Stimulated activated CD8-positive, alpha-beta memory T cell treated with anti-CD3 and anti-CD28 coated beads, Interleukin-4, amount 100 ng/mL, for 24 hours (primary cell): ENCODE results near the gene DPM1.
"Not testable (repeated sequence)": the region's sequence is repeated elsewhere in the genome, so short reads cannot be mapped to it uniquely, and the experiment has no call there.

ENCODE experiments used
- DNase-seq: peaks from one replicate; pipeline ENCODE4 v3.0.0-alpha.2; 2020; ENCODE audit warnings: low read depth

DPM1 gene

GRCh38 chr20:50980071-50980681 lies 21.8 kb upstream of the DPM1 start:
- DNase-seq: no peak

GRCh38 chr20:50978533-50978932 lies 20.2 kb upstream of the DPM1 start:
- not testable (repeated sequence) for DNase-seq

- no peak for DNase-seq
Observed at GRCh38 chr20:50977066-50978021, 19.0 kb upstream of the DPM1 start.

GRCh38 chr20:50975701-50976330 lies 17.5 kb upstream of the DPM1 start:
- no peak for DNase-seq

DNA sequence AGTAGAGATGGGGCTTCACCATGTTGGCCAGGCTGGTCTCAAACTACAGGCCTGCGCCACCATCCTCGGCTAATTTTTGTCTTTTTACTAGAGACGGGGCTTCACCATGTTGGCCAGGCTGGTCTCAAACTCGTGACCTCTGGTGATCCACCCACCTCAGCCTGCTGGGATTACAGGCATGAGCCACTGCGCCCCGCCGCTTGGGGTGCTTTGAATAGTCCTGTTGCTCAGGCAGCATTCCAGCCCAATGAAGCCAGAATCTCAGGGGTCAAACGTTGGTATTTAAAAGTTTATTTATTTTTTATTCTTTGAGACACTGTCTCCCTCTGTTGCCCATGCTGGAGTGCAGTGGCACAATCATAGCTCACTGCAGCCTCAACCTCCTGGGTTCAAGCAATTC lies 11.6 kb upstream of the DPM1 start:
- no peak for DNase-seq

- DNase-seq: no peak
Observed at GRCh38 chr20:50969435-50969834, 11.1 kb upstream of the DPM1 start.

DNA sequence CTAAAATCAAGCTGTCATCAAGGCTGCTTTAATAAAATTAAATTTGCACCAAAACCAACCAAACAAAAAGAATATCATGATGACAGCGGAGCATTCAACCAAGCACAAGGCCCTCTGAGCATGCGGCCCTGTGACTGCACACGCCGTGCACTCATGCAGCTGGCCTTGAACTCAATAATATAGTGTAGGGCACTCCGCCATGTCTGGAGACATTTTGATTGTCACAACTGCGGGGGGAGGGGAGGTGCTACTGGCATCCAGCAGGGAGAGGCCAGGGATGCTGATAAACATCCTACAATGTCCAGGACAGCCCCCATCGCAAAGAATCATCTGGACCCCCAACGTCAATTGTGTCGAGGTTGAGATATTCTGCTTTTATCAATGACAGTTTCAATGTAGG lies 10.0 kb upstream of the DPM1 start:
- no peak for DNase-seq

DNA sequence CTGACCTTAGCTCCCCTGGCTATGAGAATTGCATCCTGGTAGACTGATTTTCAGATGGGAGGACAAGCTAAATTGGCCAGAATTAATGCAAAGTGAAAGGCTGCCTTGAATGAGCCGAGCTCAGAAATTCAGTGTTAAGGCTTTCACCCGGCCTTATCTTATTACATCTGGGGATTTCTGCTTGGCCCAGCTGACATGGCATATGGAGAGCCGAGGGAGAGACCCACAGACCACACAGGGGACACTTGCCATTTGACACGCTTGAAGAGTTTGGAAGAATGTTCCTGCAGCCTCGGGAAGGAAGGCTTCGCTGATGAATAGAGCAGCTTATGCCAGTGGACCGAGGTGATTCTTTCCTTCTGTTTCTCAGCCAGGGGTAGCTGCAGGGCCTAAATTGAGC lies 9.3 kb upstream of the DPM1 start:
- DNase-seq: no peak

GRCh38 chr20:50959543-50960126 lies 1.3 kb upstream of the DPM1 start:
- no peak for DNase-seq

- peak; percentile 72 for DNase-seq
Observed at GRCh38 chr20:50958615-50959542, 547 bp upstream of the DPM1 start, which contains the start of gene MOCS3. MOCS3 (plus strand) TSS chr20:50958818; CDS start chr20:50958843, 25 bp downstream.

GRCh38 chr20:50957276-50957675 lies 1.1 kb downstream of the DPM1 start:
- no peak for DNase-seq

DNA sequence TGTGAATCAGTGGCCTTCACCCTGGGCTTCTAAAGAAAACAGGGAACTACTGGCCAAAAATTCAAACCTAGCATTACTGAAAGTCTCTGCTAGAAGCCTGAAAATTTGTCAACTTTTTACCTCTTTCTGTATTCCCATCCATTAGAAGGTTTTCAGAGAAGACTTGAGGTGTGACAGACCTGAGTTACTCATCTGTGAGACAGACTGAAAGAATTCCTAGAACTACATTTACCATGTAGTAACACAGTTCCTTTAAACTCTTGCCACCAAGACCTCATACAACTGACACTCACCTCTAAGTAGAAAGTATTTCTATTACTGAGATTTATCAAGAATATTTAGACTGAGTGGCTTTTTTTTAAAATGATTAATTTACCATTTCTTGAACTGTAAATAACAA lies 4.5 kb downstream of the DPM1 start:
- DNase-seq: no peak

GRCh38 chr20:50953196-50953595 lies 5.1 kb downstream of the DPM1 start:
- DNase-seq: no peak

DNA sequence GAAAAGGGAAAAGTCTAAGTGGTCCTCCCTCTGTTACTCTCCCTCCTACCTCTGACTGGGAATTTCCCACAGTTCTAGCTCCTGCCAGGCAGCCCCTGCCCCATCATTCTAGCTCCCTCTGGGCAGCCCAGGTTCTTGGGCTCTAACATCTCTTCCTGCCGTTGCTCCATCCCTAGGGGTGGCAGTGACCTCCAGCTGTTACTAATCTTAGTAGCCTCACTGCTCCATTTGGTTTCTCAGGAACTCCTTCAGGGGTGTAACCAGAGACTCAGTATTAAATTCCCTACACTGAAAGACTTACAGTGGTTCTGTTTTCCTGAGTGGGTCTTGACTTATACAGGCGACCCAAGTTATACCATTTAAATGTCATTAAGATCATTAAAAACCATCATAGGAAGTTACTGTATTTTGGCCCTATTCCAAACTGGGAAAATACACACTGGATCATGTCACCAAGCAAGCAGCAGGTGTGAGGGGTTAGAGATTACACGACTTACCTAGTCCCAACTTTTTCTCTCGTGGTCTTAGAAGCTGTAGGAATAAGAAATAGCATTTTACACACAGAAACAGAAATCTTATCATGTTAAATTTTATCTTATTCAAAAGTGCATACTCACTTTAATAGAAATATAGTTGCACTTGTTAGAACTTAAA lies 10.1 kb downstream of the DPM1 start:
- DNase-seq: no peak

DNA sequence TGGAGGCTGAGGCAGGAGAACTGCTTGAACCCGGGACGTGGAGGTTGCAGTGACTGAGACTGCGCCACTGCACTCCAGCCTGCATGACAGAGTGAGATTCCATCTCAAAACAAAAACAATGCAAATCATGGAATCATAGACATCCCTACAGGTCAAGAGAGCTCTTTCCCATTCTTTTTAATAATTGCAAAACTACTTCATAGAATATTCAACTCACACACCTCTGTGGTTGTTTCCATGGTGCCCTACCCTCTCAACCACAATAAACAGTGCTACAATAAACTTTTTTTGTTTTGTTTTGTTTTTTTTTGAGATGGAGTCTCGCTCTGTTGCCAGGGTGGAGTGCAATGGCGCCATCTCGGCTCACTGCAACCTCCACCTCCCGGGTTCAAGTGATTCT lies 15.3 kb downstream of the DPM1 start:
- no peak for DNase-seq

DNA sequence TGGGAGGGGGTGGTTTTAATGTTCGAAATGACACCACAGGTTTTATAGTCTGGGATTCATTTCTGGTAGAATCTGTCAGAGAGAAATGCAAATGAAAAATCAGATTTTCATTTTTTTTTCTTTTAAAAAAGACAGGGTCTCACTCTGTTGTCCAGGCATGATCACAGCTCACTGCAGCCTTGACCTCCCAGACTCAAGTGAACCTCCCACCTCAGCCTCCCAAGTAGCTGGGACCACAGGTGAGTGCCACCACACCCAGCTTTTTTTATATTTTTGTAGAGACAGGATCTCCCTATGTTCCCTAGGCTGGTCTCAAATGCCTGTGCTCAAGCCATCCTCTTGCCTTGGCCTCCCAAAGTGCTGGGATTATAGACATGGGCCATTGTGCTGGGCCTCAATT lies 24.7 kb downstream of the DPM1 start:
- DNase-seq: no peak

DNA sequence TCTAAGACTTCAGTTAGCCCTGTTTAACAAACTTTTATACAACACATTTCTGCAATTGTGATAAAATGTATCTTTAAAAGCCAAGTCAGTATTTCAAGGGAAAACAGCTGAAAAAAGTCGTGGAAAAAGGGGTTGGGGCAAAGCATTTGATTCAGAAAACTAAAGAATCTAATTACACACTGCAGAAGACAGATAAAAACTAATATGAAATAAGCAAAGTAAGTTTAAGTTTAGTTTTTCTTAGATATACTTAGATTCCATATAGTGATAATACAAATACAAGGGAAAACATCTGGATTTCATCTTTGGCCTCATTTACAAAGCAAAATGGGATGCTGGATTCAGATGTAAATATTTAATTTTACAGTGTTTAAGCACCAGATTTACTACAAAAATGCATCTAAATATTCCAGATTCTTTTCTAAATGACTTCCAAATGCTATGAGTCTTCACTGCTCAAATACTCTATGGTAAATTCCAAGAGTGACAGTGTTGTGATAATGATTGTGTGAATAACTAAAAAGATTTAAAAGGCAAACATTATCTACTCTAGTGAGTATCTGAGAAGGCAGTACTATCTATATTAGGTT lies 25.5 kb downstream of the DPM1 start:
- DNase-seq: no peak

DNA sequence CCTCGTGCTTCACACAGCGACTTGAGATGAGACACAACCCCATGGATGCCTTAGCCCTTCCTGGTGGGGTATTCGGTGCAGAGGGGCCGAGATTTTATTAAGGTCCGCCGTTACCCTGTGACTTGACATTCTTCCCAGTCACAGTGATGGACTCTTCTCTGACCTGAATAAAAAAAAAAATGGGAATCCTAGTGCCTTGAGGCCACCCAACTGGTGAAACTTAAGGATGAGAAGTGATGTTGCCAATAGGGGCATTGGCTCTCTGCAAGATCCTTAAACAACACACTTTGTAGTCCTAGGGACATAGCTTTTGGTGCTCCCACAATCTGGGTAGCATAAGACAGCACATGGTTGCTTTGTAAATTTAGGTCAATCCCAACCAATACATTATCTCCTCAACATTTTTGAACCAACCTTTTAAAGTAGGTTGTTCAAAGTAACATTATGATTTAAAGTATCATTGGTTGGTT lies 26.3 kb downstream of the DPM1 start:
- DNase-seq: no peak

DNA sequence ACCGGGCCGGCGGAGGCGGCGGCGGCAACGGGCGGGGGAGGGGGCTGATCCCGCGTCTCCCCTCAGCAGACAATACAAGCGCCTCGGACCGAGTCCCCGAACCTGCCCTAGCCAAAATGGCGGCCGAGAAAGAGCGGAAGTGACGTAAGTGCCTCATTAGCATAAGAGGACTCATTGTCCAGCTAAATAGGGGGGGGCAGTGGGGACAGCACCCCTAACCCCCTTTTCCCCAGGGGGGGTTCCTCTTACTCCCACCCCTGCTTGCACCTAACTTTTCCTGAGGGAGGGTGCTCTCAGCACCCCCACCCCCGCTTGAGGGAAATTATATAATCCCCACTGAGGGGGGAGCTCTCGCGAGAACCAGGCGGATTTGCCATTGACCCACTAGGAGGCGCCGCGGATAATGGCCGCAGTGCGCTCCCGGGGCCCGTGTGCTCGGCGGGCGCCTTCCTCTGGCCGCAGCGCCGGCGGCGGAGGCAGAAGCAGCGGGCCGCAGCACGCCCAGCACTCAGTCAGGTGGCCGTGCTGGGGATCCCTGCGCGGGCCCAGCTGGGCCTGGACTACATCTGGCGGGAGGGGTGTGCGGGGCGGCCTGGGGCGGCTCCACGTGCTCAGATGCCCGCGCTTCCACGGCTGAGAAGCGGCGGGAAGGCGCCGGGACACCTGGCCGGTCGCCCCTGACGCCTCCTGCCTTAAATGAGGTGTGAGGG lies 26.9 kb downstream of the DPM1 start, which contains the start of gene ADNP:
TSS of gene ADNP (minus strand) at position 132 of the 710 bp plus-strand sequence. CDS start 27,441 bp downstream, outside the sequence.
- peak; percentile 74 for DNase-seq

DNA sequence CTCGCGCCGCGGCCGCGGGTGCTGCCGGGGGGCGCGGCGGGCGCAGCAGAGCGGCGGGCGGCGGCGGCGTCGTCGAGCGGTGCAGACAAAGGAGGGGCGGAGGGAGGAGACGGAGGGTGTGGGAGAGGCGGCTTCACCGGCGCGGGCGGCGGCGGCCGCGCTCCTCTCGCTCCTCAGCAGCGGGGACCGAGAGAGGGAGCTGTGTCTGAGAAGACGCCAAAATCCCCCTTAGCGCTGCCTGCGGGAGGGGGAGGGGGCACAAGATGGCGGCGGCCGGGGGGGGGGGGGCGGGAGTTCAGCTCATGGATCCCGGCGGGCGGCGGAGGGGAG lies 27.4 kb downstream of the DPM1 start:
- no peak for DNase-seq
